GM21515 (cell line): ENCODE data around the gene GJB4.
"Not testable (repeated sequence)": the region's sequence is repeated elsewhere in the genome, so short reads cannot be mapped to it uniquely, and the experiment has no call there.

ENCODE experiments used
- ATAC-seq: cut with Tn5 transposase; IDR thresholded peaks from one replicate; pipeline ENCODE4 v1.9.1; 2021; ENCODE audit not compliant: unreplicated experiment

GJB4 gene

GRCh38 chr1:34746785-34747637 lies 12.5 kb upstream of the GJB4 start:
- no peak for ATAC-seq

- ATAC-seq = no peak
Observed at GRCh38 chr1:34747638-34747941, 11.9 kb upstream of the GJB4 start.

DNA sequence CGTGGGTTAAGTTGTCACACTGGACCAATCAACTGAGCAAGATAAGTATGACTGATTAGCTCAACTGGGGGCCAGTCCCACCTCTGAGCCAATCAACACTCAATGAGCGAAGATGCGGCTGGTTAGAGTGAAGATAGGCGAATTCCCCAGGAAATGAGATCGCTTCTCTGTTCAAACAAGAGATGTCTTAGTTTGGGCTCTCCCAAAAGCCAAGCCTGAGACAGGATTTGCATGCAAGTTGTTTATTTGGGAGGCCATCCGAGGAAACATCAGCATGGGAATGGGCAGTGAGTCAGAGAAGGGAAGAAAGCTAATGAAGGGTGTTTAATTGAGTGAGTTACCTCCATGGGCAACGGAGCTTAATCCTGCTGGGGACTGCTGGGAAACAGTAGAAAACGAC lies 9.5 kb upstream of the GJB4 start:
- no peak for ATAC-seq

GRCh38 chr1:34750610-34751009 lies 8.9 kb upstream of the GJB4 start:
- ATAC-seq = no peak

- no peak for ATAC-seq
Observed at GRCh38 chr1:34753163-34753562, 6.4 kb upstream of the GJB4 start.

GRCh38 chr1:34754964-34755637 lies 4.4 kb upstream of the GJB4 start, which contains the start of gene GJB5:
Gene GJB5 (plus strand): TSS chr1:34755047. CDS start chr1:34757331, 2,284 bp downstream.
- ATAC-seq = no peak

DNA sequence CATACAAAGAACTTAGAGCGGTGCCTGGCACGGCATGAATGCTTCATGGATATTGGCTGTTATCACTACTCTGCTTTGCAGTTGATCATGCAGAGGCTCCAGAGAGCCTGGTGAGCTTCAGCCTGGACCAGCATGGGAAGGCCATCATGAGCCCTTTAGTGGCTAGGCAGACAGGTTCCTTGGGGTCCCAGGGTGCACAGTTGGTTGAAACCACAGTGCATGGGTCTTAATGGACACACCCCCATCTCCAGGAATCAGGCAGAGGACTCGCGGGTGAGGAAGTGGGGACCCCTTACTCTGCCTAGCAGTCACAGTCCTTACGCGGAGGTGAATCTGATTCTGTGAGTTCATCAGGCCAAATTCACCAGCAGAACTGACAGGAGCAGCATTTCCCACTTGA lies 3.6 kb upstream of the GJB4 start:
- no peak for ATAC-seq

DNA sequence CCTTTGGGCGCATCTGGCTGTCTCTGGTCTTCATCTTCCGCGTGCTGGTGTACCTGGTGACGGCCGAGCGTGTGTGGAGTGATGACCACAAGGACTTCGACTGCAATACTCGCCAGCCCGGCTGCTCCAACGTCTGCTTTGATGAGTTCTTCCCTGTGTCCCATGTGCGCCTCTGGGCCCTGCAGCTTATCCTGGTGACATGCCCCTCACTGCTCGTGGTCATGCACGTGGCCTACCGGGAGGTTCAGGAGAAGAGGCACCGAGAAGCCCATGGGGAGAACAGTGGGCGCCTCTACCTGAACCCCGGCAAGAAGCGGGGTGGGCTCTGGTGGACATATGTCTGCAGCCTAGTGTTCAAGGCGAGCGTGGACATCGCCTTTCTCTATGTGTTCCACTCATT lies 2.2 kb upstream of the GJB4 start:
- no peak for ATAC-seq

DNA sequence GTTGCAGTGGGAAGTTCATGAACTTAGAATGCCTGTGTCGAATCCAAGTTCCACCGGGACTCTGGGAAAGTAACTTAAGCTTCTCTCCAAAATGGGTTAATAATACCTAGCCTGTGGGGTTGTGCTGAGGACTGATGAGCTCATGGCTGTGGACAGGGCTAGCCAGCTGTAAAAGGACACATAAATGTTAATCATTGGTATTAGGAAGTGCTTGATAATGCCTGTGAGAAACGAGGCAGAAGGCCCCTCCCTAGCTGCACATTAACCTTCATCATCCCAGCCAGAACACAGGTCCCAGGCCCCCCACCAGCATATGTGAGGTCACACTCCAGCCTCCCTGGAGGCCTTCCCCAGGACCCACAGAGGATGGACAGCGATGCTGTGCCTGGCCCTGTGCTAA lies 789 bp upstream of the GJB4 start:
- ATAC-seq = no peak

- no peak for ATAC-seq
Observed at GRCh38 chr1:34761176-34761761, 1.7 kb downstream of the GJB4 start.

DNA sequence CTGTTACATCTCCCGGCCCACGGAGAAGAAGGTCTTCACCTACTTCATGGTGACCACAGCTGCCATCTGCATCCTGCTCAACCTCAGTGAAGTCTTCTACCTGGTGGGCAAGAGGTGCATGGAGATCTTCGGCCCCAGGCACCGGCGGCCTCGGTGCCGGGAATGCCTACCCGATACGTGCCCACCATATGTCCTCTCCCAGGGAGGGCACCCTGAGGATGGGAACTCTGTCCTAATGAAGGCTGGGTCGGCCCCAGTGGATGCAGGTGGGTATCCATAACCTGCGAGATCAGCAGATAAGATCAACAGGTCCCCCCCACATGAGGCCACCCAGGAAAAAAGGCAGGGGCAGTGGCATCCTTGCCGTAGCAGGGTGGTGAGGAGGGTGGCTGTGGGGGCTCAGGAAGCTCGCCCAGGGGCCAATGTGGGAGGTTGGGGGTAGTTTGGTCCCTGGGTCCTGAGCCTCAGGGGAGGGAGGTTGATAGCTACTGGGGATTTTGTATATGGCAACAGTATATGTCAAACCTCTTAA lies 2.3 kb downstream of the GJB4 start:
- no peak for ATAC-seq

DNA sequence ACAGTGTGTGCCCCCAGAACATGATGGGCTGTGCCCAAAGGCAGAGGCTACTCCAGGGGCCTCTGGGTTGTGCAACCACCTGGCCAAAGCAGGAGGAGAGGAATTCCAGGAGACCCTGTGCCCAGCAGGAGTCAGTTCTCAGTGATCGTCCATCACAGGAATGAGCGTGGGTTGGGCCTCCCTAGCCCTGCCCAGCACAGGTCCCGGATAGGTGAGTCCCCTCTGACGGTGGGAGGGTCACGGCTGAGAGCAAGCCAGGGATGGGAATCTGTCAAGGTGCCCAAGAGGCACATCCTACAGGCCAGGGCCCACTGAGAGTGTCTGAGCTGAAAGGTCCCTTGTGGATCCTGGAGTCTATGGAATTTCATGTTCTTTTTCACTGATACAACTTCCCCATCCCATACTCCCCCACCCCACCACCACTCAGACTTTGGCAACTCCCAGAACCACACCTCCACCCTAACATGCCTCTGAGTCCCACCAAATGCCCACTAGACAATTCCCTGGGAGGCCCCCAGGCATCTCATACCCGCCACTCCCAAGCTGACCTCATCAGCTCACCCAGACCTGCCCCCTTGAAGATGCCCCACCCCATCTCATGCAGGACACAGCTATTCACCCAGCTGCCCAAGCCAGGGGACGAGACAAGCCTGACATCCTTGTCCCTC lies 3.1 kb downstream of the GJB4 start:
- no peak for ATAC-seq

GRCh38 chr1:34763142-34763781 lies 3.7 kb downstream of the GJB4 start:
- no peak for ATAC-seq

DNA sequence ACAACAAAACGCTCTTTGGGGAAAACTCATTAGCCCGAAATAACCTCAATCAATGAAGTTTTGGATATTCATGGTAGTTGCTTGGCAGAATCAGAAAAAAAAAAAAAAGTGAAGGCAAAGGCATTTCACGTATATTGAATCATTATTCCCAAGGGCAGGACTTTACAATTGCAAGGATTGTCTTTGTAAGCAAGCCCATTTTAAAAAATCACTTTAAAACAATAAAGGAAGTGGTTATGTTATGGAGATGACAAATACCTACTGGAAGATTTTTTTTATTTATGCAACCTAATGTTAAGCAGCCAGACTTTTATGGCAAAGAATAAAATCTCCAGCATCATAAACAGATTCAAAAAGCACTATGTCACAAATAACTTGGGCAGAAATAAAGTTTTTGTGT lies 9.3 kb downstream of the GJB4 start:
- no peak for ATAC-seq

GRCh38 chr1:34770891-34771504 lies 11.5 kb downstream of the GJB4 start:
- no peak for ATAC-seq

GRCh38 chr1:34771573-34772371 lies 12.2 kb downstream of the GJB4 start:
- ATAC-seq = no peak

GRCh38 chr1:34773114-34773513 lies 13.6 kb downstream of the GJB4 start:
- not testable (repeated sequence) for ATAC-seq

GRCh38 chr1:34774957-34775356 lies 15.4 kb downstream of the GJB4 start:
- ATAC-seq = no peak

DNA sequence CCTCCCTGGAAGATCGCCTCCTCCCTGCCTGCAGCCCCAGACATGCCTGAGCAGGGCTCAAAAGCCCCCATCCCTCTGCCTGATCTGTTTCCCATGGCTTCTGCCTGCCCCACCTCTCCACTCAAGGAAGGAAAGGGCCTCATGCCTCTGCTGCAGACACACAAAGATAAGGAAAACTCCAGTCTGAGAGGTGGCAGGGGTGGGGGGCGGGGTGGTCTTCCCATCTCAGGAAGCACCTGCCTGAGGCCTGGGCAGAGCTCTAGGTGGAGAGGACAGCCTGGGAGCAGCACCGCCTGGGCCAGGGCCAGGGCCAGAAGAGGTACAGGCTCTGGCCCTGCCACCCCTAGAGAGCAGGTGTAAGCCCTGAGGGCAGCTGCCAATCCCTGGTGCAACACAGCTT lies 17.4 kb downstream of the GJB4 start:
- no peak for ATAC-seq
